ENCODE measurements around the gene ARID1B. TPM values are rescaled to one million over a fixed set of nuclear protein-coding genes. Genes with fewer than 3 reads are reported as not detected.

Gene ARID1B
- total RNA-seq, 2 donors from 2014 or later: 62.9 to 71.6 TPM

DNA sequence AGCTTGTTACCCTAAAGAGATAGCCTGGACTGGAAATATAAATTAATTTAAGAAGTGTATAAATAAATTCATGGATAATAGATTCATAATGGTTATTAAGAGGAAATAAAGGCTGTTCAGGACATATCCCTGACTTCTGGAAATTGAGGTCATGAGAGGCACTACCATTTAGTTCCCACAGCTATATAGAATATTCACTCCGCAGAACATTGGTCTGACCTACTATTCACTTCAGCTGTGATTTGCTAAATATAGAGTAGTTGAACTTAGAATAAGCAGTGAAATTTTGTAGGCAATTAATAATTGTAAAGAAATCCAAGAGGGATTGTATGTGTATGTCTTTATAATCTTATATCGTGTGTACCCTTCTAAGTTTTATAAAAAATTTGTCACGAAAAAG lies 112.8 kb downstream of the ARID1B start:
- Mint-ChIP-seq H3K36me3 (ENCODE audit: insufficient read depth in 2 of 2) (no peaks in the 10 kb centered on the region), H3K27me3 (ENCODE audit: low read depth) (no peaks in the 10 kb centered on the region), H3K4me1 (ENCODE audit: low read depth) (peaks cover 37% of the 10 kb centered on the region), H3K27ac (no peak overlapping the region), H3K4me3 (no peak overlapping the region), H3K9me3 (no peaks in the 10 kb centered on the region)
- ATAC-seq (replicated peaks in 1 of 2): no peak
- DNase-seq: no peak

DNA sequence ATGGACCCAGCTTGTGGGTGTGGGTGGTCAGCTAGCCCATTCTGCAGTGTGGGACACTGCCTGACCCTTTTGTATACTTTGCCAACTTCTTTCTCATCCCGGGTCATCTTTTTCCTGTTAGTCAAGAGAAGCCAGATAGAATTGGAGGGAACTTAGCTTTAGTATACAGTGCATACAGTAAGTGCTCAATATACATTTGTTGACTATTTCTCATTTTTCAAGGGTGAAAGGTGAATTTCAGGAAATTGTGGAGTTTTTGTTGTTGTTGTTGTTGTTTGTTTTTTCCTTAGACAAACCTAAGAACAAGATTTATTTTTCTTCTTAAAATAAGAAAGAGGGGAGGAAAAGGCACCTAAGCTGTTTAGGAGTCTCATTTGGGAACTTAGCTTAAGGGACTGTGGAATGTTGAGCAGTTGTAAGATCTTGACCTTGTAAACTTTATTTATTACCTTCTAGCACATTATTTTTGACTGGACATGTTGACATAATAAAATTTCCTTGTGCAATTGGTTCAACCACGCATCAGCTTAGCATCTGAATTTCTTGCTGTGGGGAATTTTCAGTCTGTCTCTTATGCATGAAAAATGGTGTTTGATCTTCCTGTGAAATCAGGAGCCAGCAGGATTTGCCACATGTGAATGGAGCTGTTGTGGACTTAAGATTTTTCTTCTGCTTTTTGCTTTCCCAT lies 113.6 kb downstream of the ARID1B start:
- DNase-seq: no peak
- H3K4me1 Mint-ChIP-seq (ENCODE audit: low read depth): peaks cover 33% of the 10 kb centered on the region
- H3K27ac Mint-ChIP-seq: no peak overlapping the region
- no peaks in the 10 kb centered on the region for H3K9me3 Mint-ChIP-seq
- no peak overlapping the region for H3K4me3 Mint-ChIP-seq
- no peaks in the 10 kb centered on the region for H3K27me3 Mint-ChIP-seq (ENCODE audit: low read depth)
- ATAC-seq (replicated peaks in 1 of 2): no peak
- no peaks in the 10 kb centered on the region for H3K36me3 Mint-ChIP-seq (ENCODE audit: insufficient read depth in 2 of 2)

- H3K27ac Mint-ChIP-seq: no peak overlapping the region
- no peak for DNase-seq
- no peaks in the 10 kb centered on the region for H3K27me3 Mint-ChIP-seq (ENCODE audit: low read depth)
- H3K4me3 Mint-ChIP-seq: no peak overlapping the region
- peaks cover 36% of the 10 kb centered on the region for H3K4me1 Mint-ChIP-seq (ENCODE audit: low read depth)
- H3K36me3 Mint-ChIP-seq (ENCODE audit: insufficient read depth in 2 of 2): peaks cover 0 to 2% of the 10 kb centered on the region in 2 donors
- no peak for ATAC-seq (replicated peaks in 1 of 2)
- H3K9me3 Mint-ChIP-seq: no peaks in the 10 kb centered on the region
Observed at GRCh38 chr6:156897907-156898531, 120.8 kb downstream of the ARID1B start.

- Mint-ChIP-seq H3K9me3 (no peaks in the 10 kb centered on the region), H3K27me3 (ENCODE audit: low read depth) (no peaks in the 10 kb centered on the region), H3K27ac (no peak overlapping the region), H3K36me3 (ENCODE audit: insufficient read depth in 2 of 2) (peaks cover 0 to 2% of the 10 kb centered on the region in 2 donors), H3K4me3 (no peak overlapping the region), H3K4me1 (ENCODE audit: low read depth) (peaks cover 36% of the 10 kb centered on the region)
- DNase-seq: no peak
- no peak for ATAC-seq (replicated peaks in 1 of 2)
Observed at GRCh38 chr6:156899071-156899470, 121.9 kb downstream of the ARID1B start.

GRCh38 chr6:156899532-156900135 lies 122.5 kb downstream of the ARID1B start:
- ATAC-seq (replicated peaks in 1 of 2): no peak
- Mint-ChIP-seq H3K27me3 (ENCODE audit: low read depth) (no peaks in the 10 kb centered on the region), H3K4me3 (no peak overlapping the region), H3K9me3 (no peaks in the 10 kb centered on the region), H3K36me3 (ENCODE audit: insufficient read depth in 2 of 2) (peaks cover 0 to 2% of the 10 kb centered on the region in 2 donors), H3K27ac (no peak overlapping the region), H3K4me1 (ENCODE audit: low read depth) (peaks cover 31% of the 10 kb centered on the region)
- DNase-seq: no peak

DNA sequence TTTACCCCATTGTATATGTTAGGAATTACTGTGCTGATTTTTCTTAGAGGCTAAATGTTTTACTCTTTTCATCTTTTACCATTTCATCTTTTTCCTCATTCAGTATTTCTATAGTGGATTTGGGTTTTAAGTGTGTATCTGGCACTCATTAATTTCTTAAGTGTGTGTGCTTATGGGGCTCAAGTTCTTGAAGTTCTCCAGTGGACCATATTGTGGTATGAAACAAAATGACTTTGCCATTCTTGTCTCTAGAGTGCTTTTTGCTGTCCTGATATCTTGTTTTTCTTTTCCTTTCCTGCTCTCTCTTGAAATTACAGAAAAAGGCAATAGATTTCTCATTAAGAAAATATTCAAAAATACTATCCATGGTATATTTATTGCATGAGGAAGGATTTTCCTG lies 123.1 kb downstream of the ARID1B start:
- H3K27ac Mint-ChIP-seq: peak overlapping the region; percentile 61
- no peak for ATAC-seq (replicated peaks in 1 of 2)
- H3K4me1 Mint-ChIP-seq (ENCODE audit: low read depth): peaks cover 30% of the 10 kb centered on the region
- no peaks in the 10 kb centered on the region for H3K27me3 Mint-ChIP-seq (ENCODE audit: low read depth)
- DNase-seq: no peak
- H3K36me3 Mint-ChIP-seq (ENCODE audit: insufficient read depth in 2 of 2): peaks cover 0 to 2% of the 10 kb centered on the region in 2 donors
- no peak overlapping the region for H3K4me3 Mint-ChIP-seq
- H3K9me3 Mint-ChIP-seq: no peaks in the 10 kb centered on the region

DNA sequence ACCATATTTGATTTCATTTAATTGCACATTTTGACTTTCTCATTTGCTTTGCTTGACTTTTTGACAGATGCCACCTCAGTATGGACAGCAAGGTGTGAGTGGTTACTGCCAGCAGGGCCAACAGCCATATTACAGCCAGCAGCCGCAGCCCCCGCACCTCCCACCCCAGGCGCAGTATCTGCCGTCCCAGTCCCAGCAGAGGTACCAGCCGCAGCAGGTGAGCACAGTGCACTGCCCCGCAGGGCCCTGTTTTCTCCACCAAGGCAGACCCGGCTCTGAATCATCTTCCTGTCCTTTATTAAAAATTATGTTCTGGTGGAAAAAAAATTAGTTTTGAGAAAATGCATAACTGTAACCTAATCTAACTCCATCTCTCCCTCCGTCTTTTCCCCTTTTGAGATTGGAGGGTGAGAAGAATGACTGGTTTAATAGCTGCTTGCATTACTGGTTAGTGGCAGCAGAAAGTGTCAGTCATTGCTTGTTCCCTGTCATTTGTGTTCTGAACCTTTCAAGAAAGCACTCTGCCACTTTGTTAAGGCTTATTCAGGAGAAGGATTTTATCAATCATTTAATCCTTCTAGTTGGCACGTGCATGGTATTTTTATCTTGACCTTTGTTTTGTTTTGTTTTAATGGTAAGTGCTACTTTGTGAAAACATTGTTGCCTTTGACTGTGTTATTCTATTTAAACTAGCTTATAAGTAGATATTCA lies 124.3 kb downstream of the ARID1B start:
- Mint-ChIP-seq H3K9me3 (no peaks in the 10 kb centered on the region), H3K4me3 (no peak overlapping the region), H3K27me3 (ENCODE audit: low read depth) (no peaks in the 10 kb centered on the region), H3K36me3 (ENCODE audit: insufficient read depth in 2 of 2) (peaks cover 0 to 2% of the 10 kb centered on the region in 2 donors), H3K4me1 (ENCODE audit: low read depth) (peaks cover 30% of the 10 kb centered on the region), H3K27ac (no peak overlapping the region)
- no peak for DNase-seq
- no peak for ATAC-seq (replicated peaks in 1 of 2)

- no peaks in the 10 kb centered on the region for H3K9me3 Mint-ChIP-seq
- H3K4me1 Mint-ChIP-seq (ENCODE audit: low read depth): peaks cover 29% of the 10 kb centered on the region
- H3K4me3 Mint-ChIP-seq: no peak overlapping the region
- no peak overlapping the region for H3K27ac Mint-ChIP-seq
- no peak for ATAC-seq (replicated peaks in 1 of 2)
- no peak for DNase-seq
- no peaks in the 10 kb centered on the region for H3K27me3 Mint-ChIP-seq (ENCODE audit: low read depth)
- H3K36me3 Mint-ChIP-seq (ENCODE audit: insufficient read depth in 2 of 2): peaks cover 0 to 7% of the 10 kb centered on the region in 2 donors
Observed at GRCh38 chr6:156902782-156903181, 125.6 kb downstream of the ARID1B start.

DNA sequence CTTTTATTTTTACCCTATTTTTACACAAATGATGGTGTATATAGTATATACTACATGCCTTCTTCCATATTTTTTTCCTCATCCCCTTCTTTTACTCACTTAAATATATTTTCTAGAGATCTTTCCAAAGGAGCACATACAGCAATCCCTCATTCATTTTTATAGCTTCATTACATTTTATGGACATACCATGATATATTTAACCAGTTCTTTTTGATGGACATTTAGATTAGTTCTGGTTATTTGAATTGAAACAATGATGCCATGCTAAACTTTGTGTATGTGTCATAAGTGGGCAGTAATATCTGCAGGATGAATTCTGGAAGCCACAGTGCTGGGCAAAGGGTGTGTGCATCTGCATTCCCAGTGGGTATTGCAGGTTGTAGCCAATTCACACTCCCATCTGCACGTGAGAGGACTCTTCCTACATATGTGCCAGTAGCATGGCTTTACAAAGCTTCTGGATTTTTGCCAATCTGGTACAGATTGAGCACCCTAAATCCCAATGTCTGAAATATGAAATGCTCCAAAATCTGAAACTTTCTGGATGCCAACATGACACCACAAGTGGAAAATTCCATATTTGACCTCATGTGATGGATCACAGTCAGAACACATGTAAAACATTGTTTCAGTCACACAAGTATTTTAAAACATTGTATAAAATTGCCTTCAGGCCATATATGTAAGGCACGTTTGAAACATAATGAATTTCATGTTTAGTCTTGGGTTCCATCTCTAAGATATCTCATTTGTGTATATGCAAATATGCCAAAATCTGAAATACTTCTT lies 127.2 kb downstream of the ARID1B start:
- DNase-seq (no peak), ATAC-seq (replicated peaks in 1 of 2) (no peak)
- Mint-ChIP-seq H3K27ac (peak overlapping the region; percentile 42), H3K9me3 (no peaks in the 10 kb centered on the region), H3K27me3 (ENCODE audit: low read depth) (no peaks in the 10 kb centered on the region), H3K4me1 (ENCODE audit: low read depth) (peaks cover 24% of the 10 kb centered on the region), H3K36me3 (ENCODE audit: insufficient read depth in 2 of 2) (peaks cover 0 to 7% of the 10 kb centered on the region in 2 donors), H3K4me3 (no peak overlapping the region)

DNA sequence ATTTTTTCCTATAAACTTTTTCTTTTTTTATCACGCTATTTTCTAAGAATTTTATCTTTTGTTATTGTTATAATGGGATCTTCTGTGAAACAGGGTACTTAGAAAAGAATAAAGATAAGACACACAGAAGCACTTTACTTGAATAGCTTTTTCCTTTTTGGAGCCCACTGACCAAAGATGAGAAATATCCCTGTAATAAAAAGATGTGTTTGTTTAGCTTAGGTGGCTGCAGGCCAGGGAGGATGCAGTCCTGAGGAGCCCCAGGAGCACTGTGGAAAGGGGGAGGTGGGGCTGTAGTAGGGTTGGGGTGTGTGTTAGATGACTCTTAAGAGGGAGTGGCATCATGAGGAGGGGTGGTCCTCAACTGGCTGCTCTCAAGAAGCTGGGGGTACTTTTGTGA lies 128.6 kb downstream of the ARID1B start:
- Mint-ChIP-seq H3K36me3 (ENCODE audit: insufficient read depth in 2 of 2) (peaks cover 0 to 7% of the 10 kb centered on the region in 2 donors), H3K27ac (peak overlapping the region; percentile 13), H3K4me3 (no peak overlapping the region), H3K27me3 (ENCODE audit: low read depth) (no peaks in the 10 kb centered on the region), H3K4me1 (ENCODE audit: low read depth) (peaks cover 31% of the 10 kb centered on the region), H3K9me3 (no peaks in the 10 kb centered on the region)
- ATAC-seq (replicated peaks in 1 of 2) (no peak), DNase-seq (no peak)

DNA sequence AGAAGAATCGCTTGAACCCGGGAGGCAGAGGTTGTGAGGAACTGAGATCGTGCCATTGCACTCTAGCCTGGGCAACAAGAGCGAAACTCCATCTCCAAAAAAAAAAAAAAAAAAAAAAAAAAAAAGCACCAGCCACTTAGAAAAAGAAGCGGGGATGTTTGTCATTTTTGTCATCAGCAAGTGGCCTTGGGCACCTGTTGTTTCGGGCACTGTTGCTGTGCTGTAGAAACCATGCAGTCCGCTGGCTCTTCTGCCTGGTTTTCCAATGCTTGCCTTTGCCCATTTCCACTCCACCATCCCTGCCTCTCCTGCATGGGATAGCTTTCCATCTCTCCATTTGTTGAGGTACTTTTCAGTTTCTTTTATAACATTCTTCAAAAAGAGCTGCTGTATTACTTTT lies 129.3 kb downstream of the ARID1B start:
- Mint-ChIP-seq H3K9me3 (no peaks in the 10 kb centered on the region), H3K27ac (no peak overlapping the region), H3K4me3 (no peak overlapping the region), H3K36me3 (ENCODE audit: insufficient read depth in 2 of 2) (peaks cover 0 to 7% of the 10 kb centered on the region in 2 donors), H3K27me3 (ENCODE audit: low read depth) (no peaks in the 10 kb centered on the region), H3K4me1 (ENCODE audit: low read depth) (peaks cover 37% of the 10 kb centered on the region)
- DNase-seq (no peak), ATAC-seq (replicated peaks in 1 of 2) (no peak)

DNA sequence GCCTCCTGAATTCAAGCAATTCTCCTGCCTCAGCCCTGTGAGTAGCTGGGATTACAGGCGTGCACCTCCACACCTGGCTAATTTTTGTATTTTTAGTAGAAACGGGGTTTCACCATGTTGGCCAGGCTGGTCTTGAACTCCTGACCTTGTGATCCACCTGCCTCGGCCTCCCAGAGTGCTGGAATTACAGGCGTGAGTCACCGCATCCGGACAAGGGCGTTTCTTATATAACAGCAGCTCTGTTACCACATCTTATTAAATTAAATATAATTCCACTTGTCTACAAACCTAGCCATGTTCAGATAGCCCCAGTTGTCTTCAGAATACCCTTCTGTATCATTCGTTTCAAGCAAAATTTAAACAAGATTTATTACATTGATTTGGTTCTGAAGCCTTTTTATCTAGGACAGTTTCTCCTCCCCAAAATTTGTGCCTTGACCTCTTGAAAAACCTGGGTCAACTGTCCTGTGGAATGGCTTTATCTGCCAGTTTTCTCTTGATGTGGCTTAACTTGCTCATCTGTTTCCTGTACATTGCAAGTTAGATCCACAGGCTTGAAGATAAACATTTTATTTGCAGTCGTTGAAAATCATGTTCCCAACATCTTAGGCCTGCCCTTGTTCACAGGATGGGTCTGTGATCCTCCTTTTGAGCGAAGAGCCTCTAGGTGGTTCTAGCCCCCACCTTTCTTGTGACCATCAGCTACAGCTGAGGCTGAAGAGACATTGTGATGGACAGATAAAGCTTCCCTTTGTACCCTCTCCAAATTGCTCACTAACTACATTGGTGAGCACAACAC lies 132.2 kb downstream of the ARID1B start:
- H3K36me3 Mint-ChIP-seq (ENCODE audit: insufficient read depth in 2 of 2): peaks cover 0 to 6% of the 10 kb centered on the region in 2 donors
- H3K27me3 Mint-ChIP-seq (ENCODE audit: low read depth): no peaks in the 10 kb centered on the region
- H3K4me3 Mint-ChIP-seq: no peak overlapping the region
- DNase-seq (no peak), ATAC-seq (replicated peaks in 1 of 2) (no peak)
- H3K4me1 Mint-ChIP-seq (ENCODE audit: low read depth): peaks cover 47% of the 10 kb centered on the region
- no peak overlapping the region for H3K27ac Mint-ChIP-seq
- peaks cover 0 to 2% of the 10 kb centered on the region in 2 donors for H3K9me3 Mint-ChIP-seq
